GM19035 (cell line): Measurements from ENCODE around the gene TWF2.

Experiments used
- ATAC-seq: cut with Tn5 transposase; IDR thresholded peaks from one replicate; pipeline ENCODE4 v1.9.1; 2021; ENCODE audit not compliant: unreplicated experiment

Gene TWF2

GRCh38 chr3:52204337-52205073 is 34.5 kb downstream of the TWF2 start:
- no peak for ATAC-seq

GRCh38 chr3:52203701-52204100 is 35.3 kb downstream of the TWF2 start:
- no peak for ATAC-seq

- no peak for ATAC-seq
Measured at GRCh38 chr3:52202384-52203077, 36.4 kb downstream of the TWF2 start.

DNA sequence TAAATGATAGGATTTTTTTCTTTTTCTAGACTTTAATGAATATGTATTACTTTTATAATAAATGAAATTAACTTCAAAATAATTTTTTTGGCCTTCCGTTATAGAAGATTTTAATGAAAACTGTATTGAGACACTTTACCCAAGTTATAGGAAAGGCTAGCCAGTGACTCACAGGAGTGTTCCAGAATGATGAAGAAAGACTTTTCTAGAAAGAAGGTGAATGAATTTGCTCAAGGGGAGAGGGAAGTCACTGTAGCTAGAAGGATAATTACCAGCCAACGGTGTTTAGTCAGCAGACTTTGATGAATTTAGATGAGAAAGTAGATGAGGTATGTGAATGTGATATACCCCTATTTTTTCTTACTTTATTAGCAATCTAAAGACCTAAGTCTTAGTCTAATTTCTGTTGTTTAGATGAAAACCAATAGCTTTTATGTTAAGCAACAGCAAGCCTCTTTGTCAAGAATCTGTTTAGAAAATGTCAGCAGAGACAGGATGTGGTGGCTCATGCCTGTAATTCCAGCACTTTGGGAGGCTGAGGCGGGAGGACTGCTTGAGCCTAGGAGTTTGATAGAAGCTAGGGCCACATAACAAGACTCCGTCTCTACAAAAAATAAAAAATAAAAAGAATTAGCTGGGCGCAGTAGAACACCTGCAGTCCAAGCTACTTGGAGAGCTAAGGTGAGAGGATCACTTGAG is 37.8 kb downstream of the TWF2 start:
- ATAC-seq: no peak

DNA sequence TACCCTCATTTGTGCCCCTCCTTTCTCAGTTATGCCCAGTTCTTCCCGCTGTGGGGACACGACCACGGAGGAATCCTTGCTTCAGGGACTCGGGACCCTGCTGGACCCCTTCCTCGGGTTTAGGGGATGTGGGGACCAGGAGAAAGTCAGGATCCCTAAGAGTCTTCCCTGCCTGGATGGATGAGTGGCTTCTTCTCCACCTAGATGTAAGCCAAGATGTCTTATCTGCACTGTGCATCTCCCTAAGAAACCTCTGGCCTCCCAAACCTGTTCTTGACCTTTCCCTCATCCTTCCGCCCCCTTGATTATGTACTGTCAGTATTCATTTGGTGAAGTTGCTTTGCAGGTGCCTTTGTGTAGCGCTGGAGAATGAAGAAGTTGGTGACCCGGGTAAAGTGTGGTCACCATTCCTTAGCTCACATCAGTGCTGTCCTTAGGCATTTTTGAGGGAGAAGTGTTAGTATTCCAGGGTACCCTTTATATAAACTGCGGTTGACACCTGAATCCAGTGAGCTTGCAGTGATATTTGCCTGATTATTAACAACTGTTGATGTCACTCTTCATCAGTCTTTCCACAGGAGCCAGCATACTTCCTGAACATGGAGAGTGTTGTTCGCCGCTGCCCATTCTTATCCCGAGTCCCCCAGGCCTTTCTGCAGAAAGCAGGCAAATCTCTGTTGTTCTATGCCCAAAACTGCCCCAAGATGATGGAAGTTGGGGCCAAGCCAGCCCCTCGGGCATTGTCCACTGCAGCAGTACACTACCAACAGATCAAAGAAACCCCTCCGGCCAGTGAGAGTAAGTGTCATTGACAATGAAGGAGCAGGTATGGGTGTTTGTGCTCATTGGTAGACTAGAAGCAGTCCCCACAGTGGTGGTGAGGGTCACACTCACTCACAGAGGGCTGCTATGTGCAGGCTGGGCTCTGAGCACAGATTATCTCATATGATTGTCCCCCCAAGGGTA is 40.0 kb downstream of the TWF2 start:
- no peak for ATAC-seq

DNA sequence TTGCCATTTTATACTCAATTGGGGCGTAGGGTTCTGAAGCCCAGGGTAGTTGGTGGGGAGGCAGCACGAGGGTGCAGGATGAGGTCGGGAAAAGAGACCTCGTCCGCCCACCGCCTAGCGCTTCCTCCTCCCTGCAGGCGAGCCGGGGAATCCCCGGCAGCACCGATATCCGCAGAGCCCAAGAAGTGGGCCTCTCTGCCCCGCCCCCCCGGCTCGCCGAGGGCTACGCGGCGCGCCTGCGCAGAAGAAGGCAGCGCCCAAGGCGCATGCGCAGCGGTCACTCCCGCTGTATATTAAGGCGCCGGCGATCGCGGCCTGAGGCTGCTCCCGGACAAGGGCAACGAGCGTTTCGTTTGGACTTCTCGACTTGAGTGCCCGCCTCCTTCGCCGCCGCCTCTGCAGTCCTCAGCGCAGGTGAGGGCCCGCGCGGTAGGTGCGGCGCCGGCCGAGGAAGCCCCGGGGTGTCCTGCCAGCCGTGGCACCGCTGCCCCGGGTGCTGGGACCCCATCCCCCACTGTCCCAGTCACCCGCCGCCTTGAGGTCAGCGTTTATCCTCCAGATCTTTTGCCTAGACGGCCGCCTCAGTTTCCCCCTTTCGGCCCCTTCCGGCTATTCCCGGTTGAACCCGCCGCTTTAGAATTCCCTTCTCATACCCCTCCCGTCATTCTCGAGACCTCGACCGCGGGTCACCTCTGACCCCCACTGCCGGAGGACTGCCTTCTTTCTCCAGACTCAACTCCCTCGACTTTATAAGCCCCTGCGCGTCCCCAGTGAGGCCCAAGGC is 40.9 kb downstream of the TWF2 start, which contains the start of gene ALAS1:
Gene ALAS1 (plus strand): TSS at position 319 of the 784 bp plus-strand sequence. CDS start 1,082 bp downstream, outside the sequence.
- ATAC-seq: peak; percentile 83

DNA sequence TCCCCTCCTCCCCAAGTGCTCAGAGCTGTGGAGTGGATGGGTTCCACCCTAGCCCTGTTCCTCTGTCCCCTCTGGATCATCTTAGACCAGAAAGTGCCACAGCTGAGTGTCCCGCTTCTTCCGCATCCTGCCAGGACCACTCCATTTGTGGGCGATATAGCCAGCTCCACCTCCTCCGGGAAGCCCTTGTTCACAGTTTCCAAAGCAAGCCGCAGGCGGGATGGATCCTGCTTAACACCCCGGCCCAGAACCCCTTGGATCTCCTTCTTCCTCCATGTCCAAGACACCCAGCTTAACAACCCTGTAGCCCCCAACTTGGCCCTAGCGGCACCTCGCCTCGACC is 41.5 kb downstream of the TWF2 start:
- no peak for ATAC-seq

DNA sequence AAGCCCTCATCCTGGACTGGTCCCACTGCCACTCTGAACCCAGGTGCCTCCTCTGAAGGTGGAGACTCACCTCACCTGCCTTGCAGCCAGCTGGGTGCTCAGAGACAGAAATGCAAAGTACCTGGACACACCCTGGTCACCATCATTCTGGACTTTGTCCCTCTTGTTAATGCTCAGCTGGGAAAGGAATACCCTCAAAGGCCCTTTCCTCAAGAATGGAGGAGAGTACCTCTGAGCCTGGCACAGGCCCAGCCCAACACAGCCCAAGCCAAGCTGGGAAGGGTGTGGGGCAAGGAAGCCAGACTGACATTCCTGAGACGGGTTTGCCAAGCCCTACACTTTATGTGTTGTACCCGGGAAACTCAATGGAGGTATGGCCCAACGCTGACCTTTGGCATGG is 42.0 kb downstream of the TWF2 start:
- no peak for ATAC-seq

DNA sequence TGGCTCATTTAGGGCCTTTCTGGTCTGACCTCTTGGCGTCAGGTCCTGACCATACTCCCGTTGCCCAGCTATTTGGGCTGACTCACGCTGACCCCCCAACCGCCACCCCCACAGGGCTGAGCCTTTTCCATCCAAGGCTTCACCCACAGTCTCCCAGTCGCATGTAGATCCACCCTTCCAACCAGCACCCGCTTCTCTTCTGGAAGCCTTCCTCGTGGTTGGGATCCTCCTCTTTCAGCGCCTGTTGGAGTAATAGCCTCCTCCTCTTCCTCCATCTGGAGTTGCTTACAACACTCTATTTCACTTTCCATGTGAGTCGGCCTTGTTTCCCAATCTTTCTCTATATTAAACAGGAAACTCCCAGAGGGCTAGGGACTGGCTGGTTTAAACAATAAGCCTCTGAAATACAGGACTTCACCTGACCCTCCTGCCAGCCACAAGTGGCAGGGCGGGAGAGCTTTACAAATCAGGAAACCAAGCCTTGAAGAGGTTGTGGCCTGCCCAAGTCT is 43.1 kb downstream of the TWF2 start:
- ATAC-seq: no peak

GRCh38 chr3:52195291-52195597 is 43.7 kb downstream of the TWF2 start:
- no peak for ATAC-seq

- no peak for ATAC-seq
Measured at GRCh38 chr3:52194485-52195290, 44.3 kb downstream of the TWF2 start.

DNA sequence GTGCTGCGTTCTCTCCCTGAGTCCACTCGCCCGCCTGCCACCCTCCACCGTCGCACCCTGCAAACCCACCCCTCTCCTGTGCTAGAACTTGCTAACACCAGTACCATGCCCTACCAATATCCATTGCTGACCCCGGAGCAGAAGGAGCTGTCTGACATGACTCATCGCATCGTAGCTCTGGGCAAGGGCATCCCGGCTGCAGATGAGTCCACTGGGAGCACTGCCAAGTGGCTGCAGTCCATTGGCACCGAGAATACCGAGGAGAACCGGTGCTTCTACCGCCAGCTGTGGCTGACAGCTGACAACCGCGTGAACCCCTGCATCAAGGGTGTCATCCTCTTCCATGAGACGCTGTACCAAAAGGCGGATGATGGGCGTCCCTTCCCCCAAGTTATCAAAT is 45.9 kb downstream of the TWF2 start:
- ATAC-seq: no peak

- ATAC-seq: no peak
Measured at GRCh38 chr3:52191663-52192062, 47.3 kb downstream of the TWF2 start.

DNA sequence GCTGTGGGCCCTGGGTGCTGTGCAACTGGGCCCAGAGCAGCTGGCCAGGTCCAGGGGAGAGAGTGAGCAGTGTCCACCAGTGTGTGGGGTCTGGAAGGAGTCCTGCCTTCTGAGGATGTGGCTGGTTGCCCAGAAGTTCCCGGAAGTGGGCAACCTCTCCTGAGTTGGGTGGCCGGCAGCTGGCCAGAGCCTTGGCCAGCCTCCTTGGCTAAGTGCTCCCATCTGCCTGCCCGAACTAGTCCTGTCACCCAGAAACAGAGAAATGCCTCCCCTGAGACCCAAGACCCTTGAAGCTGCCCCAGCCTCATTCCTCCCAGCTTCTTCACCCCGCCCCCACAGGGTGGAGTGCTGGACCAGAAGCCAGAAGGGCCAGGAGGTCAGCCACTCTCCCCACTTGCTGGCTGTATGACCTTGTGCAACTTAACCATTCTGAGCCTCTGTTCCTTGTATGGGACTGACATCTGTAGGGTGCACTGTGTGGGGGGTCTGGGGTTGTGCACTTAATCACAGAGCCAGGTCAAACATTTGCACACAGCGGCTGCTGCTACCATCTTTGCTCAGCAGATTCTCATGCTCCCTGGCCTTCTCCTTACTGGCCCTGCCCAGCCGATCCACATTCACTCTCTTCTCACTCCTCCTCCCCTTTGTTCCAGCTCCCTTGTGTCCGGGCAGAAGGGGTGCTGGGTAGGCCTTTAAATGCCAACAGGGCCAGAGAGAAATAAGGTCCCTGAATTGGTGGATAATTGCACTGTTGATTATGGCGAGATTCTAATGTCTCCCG is 48.5 kb downstream of the TWF2 start:
- ATAC-seq: no peak

DNA sequence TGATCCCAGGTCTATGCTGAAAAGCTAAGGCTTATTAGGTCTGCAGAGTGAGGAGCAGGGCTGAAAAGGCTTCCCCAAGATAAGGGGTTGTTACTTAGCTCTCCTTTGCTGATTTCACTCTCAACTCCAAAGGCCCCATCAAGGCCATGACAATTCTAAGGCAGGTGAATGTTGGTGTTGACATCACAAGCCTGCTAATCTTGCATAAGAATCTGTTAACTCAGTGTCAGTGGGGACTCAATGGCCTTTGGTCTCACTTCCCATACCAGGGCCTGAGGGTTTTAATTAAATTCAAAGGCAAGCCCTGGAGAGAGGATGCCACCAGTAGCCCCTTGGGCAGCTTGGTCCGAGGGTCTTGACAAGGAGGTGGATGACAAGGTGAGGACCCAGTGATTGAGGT is 50.4 kb downstream of the TWF2 start:
- no peak for ATAC-seq

DNA sequence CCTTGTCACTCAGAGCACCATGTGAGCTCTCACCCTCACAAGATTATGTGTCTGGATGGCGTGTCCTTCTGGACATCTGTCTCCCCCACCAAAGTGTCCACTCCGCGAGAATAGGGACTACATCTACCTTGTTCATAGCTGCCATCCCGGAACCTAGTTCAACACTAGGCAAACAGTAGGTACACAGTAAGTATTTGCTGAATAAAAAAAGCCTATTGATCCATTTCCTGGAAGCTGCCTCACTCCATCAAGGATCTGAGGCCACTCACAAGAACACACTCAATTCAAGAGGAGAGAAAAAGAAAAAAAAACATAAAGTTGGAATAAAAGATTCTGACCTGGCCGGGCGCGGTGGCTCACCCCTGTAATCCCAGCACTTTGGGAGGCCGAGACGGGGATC is 52.2 kb downstream of the TWF2 start:
- ATAC-seq: no peak

DNA sequence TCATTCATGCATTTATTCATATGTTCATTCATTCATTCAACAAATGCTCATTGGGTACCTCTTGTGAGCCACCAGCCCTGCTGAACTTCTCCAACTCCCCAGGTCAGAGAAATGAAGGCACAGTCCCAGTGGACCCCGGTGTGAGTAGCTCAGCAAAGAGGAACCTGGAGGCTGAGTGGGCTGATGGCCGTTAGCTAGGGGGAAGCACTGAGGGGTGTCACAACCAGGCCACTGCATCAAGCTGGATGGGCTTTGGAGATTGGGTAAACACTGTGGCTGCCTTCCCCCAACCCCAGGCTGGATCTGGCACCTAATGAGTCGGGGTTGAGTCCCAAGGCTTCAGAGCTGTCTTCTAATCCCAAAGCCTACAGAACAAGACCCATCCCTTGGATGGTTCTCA is 53.1 kb downstream of the TWF2 start:
- ATAC-seq: no peak

DNA sequence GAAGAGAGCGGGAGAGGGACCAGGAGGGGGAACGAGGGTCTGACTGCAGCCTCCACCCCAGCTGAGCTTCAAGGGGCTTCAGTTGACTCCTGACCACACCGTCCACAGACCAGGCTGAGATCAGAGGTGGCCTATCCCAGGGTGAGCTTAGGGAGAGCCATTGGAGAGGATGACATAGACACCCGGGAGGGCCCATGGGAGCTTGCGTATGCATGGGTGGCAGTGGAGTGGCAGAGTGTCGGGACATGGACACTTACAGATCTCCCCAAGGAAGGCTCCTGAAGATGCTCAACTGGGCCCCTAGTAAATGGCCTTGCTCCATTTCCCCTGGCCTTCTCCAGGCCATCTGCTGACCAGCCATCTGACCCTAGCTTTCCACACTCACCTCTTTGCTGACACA is 53.6 kb downstream of the TWF2 start:
- no peak for ATAC-seq

DNA sequence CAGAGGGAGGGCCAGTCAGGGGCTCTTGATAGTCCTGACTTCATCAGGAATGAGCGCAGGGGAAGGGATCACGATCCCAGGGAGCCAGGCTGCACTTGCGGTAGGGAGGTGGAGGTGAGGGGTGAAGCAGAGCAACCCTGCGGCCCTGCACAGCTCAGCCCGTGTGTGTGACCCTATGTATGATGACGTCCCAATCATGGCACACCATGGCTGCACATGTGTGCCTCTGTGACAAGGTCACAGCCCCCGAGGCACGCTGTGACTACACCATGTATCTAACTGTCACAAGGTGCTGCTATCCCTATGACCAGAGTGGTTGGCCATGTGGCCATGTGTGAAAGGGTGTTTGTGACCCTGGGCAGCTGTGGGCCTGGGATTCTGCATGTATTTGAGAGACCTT is 54.3 kb downstream of the TWF2 start:
- ATAC-seq: no peak
